SK-N-MC (cell line): ENCODE results near the gene WDSUB1.

ENCODE experiments used
- EZH2 ChIP-seq: fragments of 200-600 bp; sonication (generic); IDR thresholded peaks from one replicate; pipeline ENCODE4 v1.6.1; 2017; ENCODE audit warnings: antibody characterized with exemption
- FOXP2 ChIP-seq: optimal IDR thresholded peaks from 2 replicates; pipeline ENCODE3; 2011; ENCODE audit warnings: mild to moderate bottlenecking, moderate library complexity; ENCODE audit not compliant: insufficient read depth; ENCODE audit errors: extremely low read length, control extremely low read depth
- POLR2AphosphoS5 ChIP-seq: IDR thresholded peaks from 2 replicates; pipeline ENCODE4 v1.6.1; 2012; ENCODE audit warnings: mild to moderate bottlenecking, low read depth, low read length, borderline replicate concordance

GRCh38 chr2:159290289-159290907 lies 3.9 kb upstream of the WDSUB1 start:
- peak; percentile 34; the same call in 1 of the 2 replicates for TF ChIP-seq POLR2AphosphoS5
- TF ChIP-seq EZH2, result no peak
- no peak for TF ChIP-seq FOXP2
